Renal cortex interstitium (tissue), 11 donors: ENCODE data around the gene CTBP2. TPM values are rescaled to one million over a fixed set of nuclear protein-coding genes. Genes with fewer than 3 reads are reported as not detected.
A peak's percentile ranks its signal among the peaks of the same experiment; 100 is the strongest.

ENCODE experiments used
- DNase-seq, 11 donors: peaks; one replicate each; pipeline ENCODE4 v3.0.0-alpha.2; 2013; ENCODE audit warnings: low read depth in 9 of 11, low spot score in 4 of 11; ENCODE audit errors: extremely low read depth in 1 of 11
- polyA plus RNA-seq, 3 donors: library from polyadenylated mRNA; unstranded; fragments of 120-200 nt; gene quantifications; one replicate each; pipeline ENCODE4 v1.2.1, GENCODE V29; 2013; ENCODE audit not compliant: insufficient read length in 3 of 3

Gene CTBP2
- polyA plus RNA-seq, 3 donors = 89.2 to 101 (median 93.0) TPM

GRCh38 chr10:125118011-125118611, 42.3 kb downstream of the CTBP2 start:
- DNase-seq = peak in 3 of 11 donors; percentile 38 to 46 (median 44)

GRCh38 chr10:125116652-125117310, 43.6 kb downstream of the CTBP2 start:
- DNase-seq = no peak

GRCh38 chr10:125116041-125116649, 44.2 kb downstream of the CTBP2 start:
- no peak for DNase-seq

- no peak for DNase-seq
Measured at GRCh38 chr10:125115409-125115808, 45.0 kb downstream of the CTBP2 start.

GRCh38 chr10:125114761-125115391, 45.5 kb downstream of the CTBP2 start:
- no peak for DNase-seq

GRCh38 chr10:125113691-125114371, 46.5 kb downstream of the CTBP2 start:
- no peak for DNase-seq

- no peak for DNase-seq
Measured at GRCh38 chr10:125112697-125113494, 47.5 kb downstream of the CTBP2 start.

- no peak for DNase-seq
Measured at GRCh38 chr10:125111118-125111727, 49.1 kb downstream of the CTBP2 start.

- DNase-seq = no peak
Measured at GRCh38 chr10:125107965-125108580, 52.3 kb downstream of the CTBP2 start.

GRCh38 chr10:125107166-125107949, 53.0 kb downstream of the CTBP2 start:
- DNase-seq = no peak

- DNase-seq = no peak
Measured at GRCh38 chr10:125106586-125106985, 53.8 kb downstream of the CTBP2 start.

- no peak for DNase-seq
Measured at GRCh38 chr10:125105706-125106255, 54.6 kb downstream of the CTBP2 start.

- DNase-seq = no peak
Measured at GRCh38 chr10:125105155-125105554, 55.2 kb downstream of the CTBP2 start.

GRCh38 chr10:125104559-125104958, 55.8 kb downstream of the CTBP2 start:
- DNase-seq = no peak

- no peak for DNase-seq
Measured at GRCh38 chr10:125103924-125104323, 56.4 kb downstream of the CTBP2 start.

GRCh38 chr10:125103466-125103865, 56.9 kb downstream of the CTBP2 start:
- no peak for DNase-seq

- no peak for DNase-seq
Measured at GRCh38 chr10:125102821-125103220, 57.5 kb downstream of the CTBP2 start.
